K562 (cell line): ENCODE measurements around the gene GLT6D1. TPM values are rescaled to one million over a fixed set of nuclear protein-coding genes. Genes with fewer than 3 reads are reported as not detected.

Experiments
- ATAC-seq: fragments of 200-7000 bp; cut with Tn5 transposase; 3 replicates; pipeline ENCODE4 v1.9.1; 2020; ENCODE audit warnings: moderate library complexity
- BruUV-seq: library from RNA; stranded (reverse); fragments of 400-500 nt; replicated peaks from 2 replicates; lab custom pipeline; 2021; lab: Mats Ljungman, UMichigan
- CTCF ChIA-PET: fragments of 300-600 bp; formaldehyde crosslinking; extraction: SDS; loops from one replicate; lab custom pipeline; 2021; ENCODE audit warnings: low intra/inter-chr PET ratio; lab: Yijun Ruan, JAX
- POLR2A ChIA-PET: fragments of 300-600, 350-650 bp; sonication (Branson Sonifier 250); formaldehyde crosslinking; extraction: SDS; loops from one replicate; lab custom pipeline; 2021; ENCODE audit warnings: antibody characterized with exemption, inconsistent platforms; lab: Yijun Ruan, JAX
- DNase-seq, 4 experiments: peaks; one replicate each; pipeline versions ENCODE4 v3.0.0 to v3.0.0-alpha.2; 2011 to 2018; ENCODE audit warnings: low spot score in 3 of 4, mixed read lengths in 3 of 4; ENCODE audit errors: extremely low read depth in 1 of 4
- FAIRE-seq: peaks from 2 replicates; lab custom pipeline; 2011; peaks lifted over from hg19 to GRCh38; lab: Jason Lieb, UNC
- H2AFZ ChIP-seq: 2 replicates; pipeline ENCODE4 v1.6.0; 2011; ENCODE audit warnings: low read depth, low read length, control low read depth, inconsistent platforms
- H3K27ac ChIP-seq: fragments of 200-600 bp; 3 replicates; pipeline ENCODE4 v1.8.0; 2011; ENCODE audit warnings: low read depth, mild to moderate bottlenecking, control low read depth, inconsistent platforms, low read length, moderate library complexity, mixed read lengths; ENCODE audit errors: extremely low read depth
- H3K27me3 ChIP-seq, 2 experiments: fragments of 300-600 bp in 1 of 2; 2 replicates in 1 of 2; 3 replicates in 1 of 2; pipeline versions ENCODE4 v1.6.0 to v1.8.0; 2011; ENCODE audit warnings: inconsistent platforms in 2 of 2, low read length in 2 of 2, mild to moderate bottlenecking in 1 of 2, mixed read lengths in 1 of 2, moderate library complexity in 1 of 2; ENCODE audit not compliant: control insufficient read depth in 2 of 2, insufficient read depth in 2 of 2
- H3K36me3 ChIP-seq: fragments of 300-600 bp; 3 replicates; pipeline ENCODE4 v1.8.0; 2011; ENCODE audit warnings: mild to moderate bottlenecking, low read length, inconsistent platforms; ENCODE audit not compliant: control insufficient read depth, insufficient read depth
- H3K4me1 ChIP-seq, 2 experiments: fragments of 200-600 bp in 1 of 2; replicated peaks in 1 of 2; 2 replicates in 1 of 2; 3 replicates in 1 of 2; pipeline versions ENCODE4 v1.5.1 to v1.8.0; 2011; ENCODE audit warnings: inconsistent platforms in 2 of 2, low read length in 2 of 2, mild to moderate bottlenecking in 1 of 2, mixed read lengths in 1 of 2, moderate library complexity in 1 of 2; ENCODE audit not compliant: control insufficient read depth in 2 of 2, insufficient read depth in 2 of 2
- H3K4me2 ChIP-seq: 2 replicates; pipeline ENCODE4 v1.6.1; 2011; ENCODE audit warnings: low read length, control low read depth, inconsistent platforms, mixed read lengths; ENCODE audit not compliant: insufficient read depth
- H3K4me3 ChIP-seq: fragments of 200-600 bp; sonication (generic), shearing (Covaris generic); 2 replicates; pipeline ENCODE4 v1.5.1; 2016; ENCODE audit warnings: control low read depth, inconsistent platforms
- H3K79me2 ChIP-seq: fragments of 200-600 bp; 3 replicates; pipeline ENCODE4 v1.8.0; 2011; ENCODE audit warnings: low read length, inconsistent platforms; ENCODE audit not compliant: control insufficient read depth, insufficient read depth
- H3K9ac ChIP-seq, 2 experiments: 2 replicates each; pipeline versions ENCODE4 v1.6.0 to v1.6.1; 2011; ENCODE audit warnings: low read depth in 2 of 2, low read length in 2 of 2, control low read depth in 1 of 2, inconsistent platforms in 1 of 2, mild to moderate bottlenecking in 1 of 2, mixed read lengths in 1 of 2; ENCODE audit not compliant: insufficient read depth in 1 of 2
- H3K9me1 ChIP-seq: one replicate; pipeline ENCODE4 v1.6.0; 2011; ENCODE audit warnings: inconsistent platforms, mild to moderate bottlenecking, low read length, moderate library complexity; ENCODE audit not compliant: control insufficient read depth, insufficient read depth
- H3K9me3 ChIP-seq: replicated peaks from 2 replicates; pipeline ENCODE4 v1.5.1; 2011; ENCODE audit warnings: low read depth, low read length, inconsistent platforms; ENCODE audit not compliant: control insufficient read depth, insufficient read depth
- H4K20me1 ChIP-seq: replicated peaks from 2 replicates; pipeline ENCODE4 v1.6.1; 2011; ENCODE audit warnings: low read length, inconsistent platforms, mixed read lengths; ENCODE audit not compliant: control insufficient read depth, insufficient read depth
- CAMTA2 ChIP-seq: fragments of 250-450 bp; sonication (Bioruptor Pico); conservative IDR thresholded peaks from 2 replicates; pipeline ENCODE4 v1.5.1; 2022
- ESRRB ChIP-seq: fragments of 250-450 bp; sonication (Bioruptor Pico); IDR thresholded peaks from 2 replicates; pipeline ENCODE4 v1.5.0; 2020; ENCODE audit warnings: mild to moderate bottlenecking, moderate library complexity, borderline replicate concordance
- KAT7 ChIP-seq: sonication (generic); formaldehyde crosslinking; IDR thresholded peaks from 2 replicates; pipeline ENCODE4 v1.8.0; 2022; ENCODE audit warnings: missing genetic modification reagents, mild to moderate bottlenecking, borderline replicate concordance
- NR1H2 ChIP-seq: sonication (generic); formaldehyde crosslinking; IDR thresholded peaks from 2 replicates; pipeline ENCODE4 v1.4.0; 2020; ENCODE audit warnings: mild to moderate bottlenecking, missing genetic modification reagents
- SETDB1 ChIP-seq: IDR thresholded peaks from one replicate; pipeline ENCODE4 v1.6.1; 2012; ENCODE audit warnings: low read length, control low read depth, inconsistent platforms
- YY1 ChIP-seq, 3 experiments: IDR thresholded peaks; 2 replicates each; pipeline ENCODE4 v1.6.1; 2011; ENCODE audit warnings: low read length in 2 of 3, mild to moderate bottlenecking in 2 of 3, moderate library complexity in 2 of 3, borderline replicate concordance in 1 of 3, control low read depth in 1 of 3, low read depth in 1 of 3; ENCODE audit not compliant: insufficient read depth in 3 of 3, insufficient replicate concordance in 2 of 3, control insufficient read depth in 1 of 3, insufficient read length in 1 of 3; ENCODE audit errors: extremely low read depth in 1 of 3
- ZBTB8A ChIP-seq: fragments of 450-650 bp; IDR thresholded peaks from 2 replicates; pipeline ENCODE4 v1.6.1; 2018; ENCODE audit warnings: mild to moderate bottlenecking, moderate library complexity; ENCODE audit not compliant: partially characterized antibody
- ZNF561 ChIP-seq: fragments of 450-650 bp; formaldehyde crosslinking; conservative IDR thresholded peaks from 2 replicates; pipeline ENCODE4 v1.4.0; 2020; ENCODE audit warnings: mild to moderate bottlenecking, moderate library complexity
- WGBS: fragments of 100-300 bp; shearing (Covaris generic); methylation state at CpG from one replicate; pipeline ENCODE4 v1.1.6; 2016; ENCODE audit warnings: low coverage, mixed read lengths; ENCODE audit not compliant: insufficient coverage; ENCODE audit errors: missing lambda C conversion rate; 5-methylcytosine and 5-hydroxymethylcytosine counted together
- in situ Hi-C: fragments of 300-500 bp; cut with MboI; formaldehyde crosslinking; loops from 4 replicates; pipeline ENCODE4 v1.15.0; 2018; ENCODE audit warnings: inconsistent platforms, mixed read lengths
- intact Hi-C: fragments of 100-400 bp; cut with micrococcal nuclease; formaldehyde crosslinking; loops from 2 replicates; pipeline ENCODE4 v1.14.2; 2022
- polyA plus RNA-seq, 8 experiments: library from polyadenylated mRNA; depleted of rRNA in 4 of 8; stranded (reverse) in 5 of 8; unstranded in 3 of 8; fragments of >200 nt; fragmentation: Nextera tagmentation in 2 of 8; fragmentation: Illumina TruSeq in 1 of 8; extraction: Ambion mirVana in 2 of 8; extraction: Trizol in 1 of 8; gene quantifications; 2 replicates each; pipeline versions ENCODE4 v1.2.1 to v1.2.3, GENCODE V29; 2011 to 2014; ENCODE audit warnings: inconsistent platforms in 1 of 8, missing spikeins in 1 of 8
- total RNA-seq, 7 experiments: library from RNA; depleted of rRNA in 6 of 7; stranded (reverse); fragments of >200 nt in 6 of 7; fragmentation: Illumina TruSeq in 2 of 7; extraction: Trizol in 2 of 7; gene quantifications; 2 replicates each; pipeline versions ENCODE4 v1.2.1 to v1.2.3, GENCODE V29; 2011 to 2021; ENCODE audit warnings: low replicate concordance in 1 of 7
- TF ChIP-seq, protein P1 (sequence below): fragments of 250-450 bp; sonication (Bioruptor Pico); IDR thresholded peaks from 2 replicates; pipeline ENCODE4 v1.5.0; 2020; ENCODE audit warnings: mild to moderate bottlenecking, borderline replicate concordance
- TF ChIP-seq, protein P2 (sequence below): fragments of 150-350 bp; conservative IDR thresholded peaks from 2 replicates; pipeline ENCODE4 v1.6.1; 2014; ENCODE audit warnings: low read length
- TF ChIP-seq, protein P3 (sequence below): IDR thresholded peaks from 3 replicates; pipeline ENCODE4 v1.6.1; 2011; ENCODE audit warnings: borderline replicate concordance, mild to moderate bottlenecking, moderate library complexity; ENCODE audit not compliant: insufficient read length; ENCODE audit errors: extremely low read depth
- TF ChIP-seq, protein P4 (sequence below): sonication (generic); formaldehyde crosslinking; IDR thresholded peaks from 2 replicates; pipeline ENCODE4 v1.8.0; 2022; ENCODE audit warnings: mild to moderate bottlenecking, low read depth, missing genetic modification reagents

Gene GLT6D1
- total and polyA plus RNA-seq, 9 of the 15 experiments (the other 6 are each of a cell fraction or from before 2014, with no cell fraction given) = not detected

DNA sequence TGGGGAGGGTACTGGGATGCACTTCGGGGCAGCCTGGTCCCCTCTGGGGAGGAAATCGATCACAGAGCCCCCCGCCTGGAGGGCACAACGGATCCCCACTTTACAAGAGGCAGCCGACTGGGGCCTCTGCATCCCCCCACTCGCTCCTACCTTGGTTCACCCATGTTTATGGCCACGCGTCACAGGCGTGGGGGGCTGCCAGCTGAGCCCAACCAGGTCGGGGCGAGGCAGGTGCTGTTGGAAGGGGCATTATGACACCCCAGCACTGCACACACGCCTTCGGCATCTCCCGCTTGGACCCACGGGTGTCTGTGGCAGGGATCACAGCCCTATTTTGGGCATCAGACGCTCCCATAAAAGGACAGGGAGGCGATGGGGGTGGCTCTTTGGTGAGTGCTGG, 45.4 kb upstream of the GLT6D1 start:
- Histone ChIP-seq H4K20me1 (no peaks in the 10 kb centered on the region; the same call in 1 of the 2 replicates), H3K4me3 (no peak overlapping the region), H3K27me3 (peaks cover 18 to 71% of the 10 kb centered on the region in 2 experiments; a peak in 4 of 5 replicates), H3K36me3 (no peaks in the 10 kb centered on the region), H3K9me3 (no peaks in the 10 kb centered on the region), H3K4me1 (peaks cover 0 to 23% of the 10 kb centered on the region in 2 experiments; a peak in 2 of 5 replicates), H3K79me2 (no peaks in the 10 kb centered on the region), H2AFZ (no peak overlapping the region), H3K27ac (no peak overlapping the region), H3K9ac (no peak overlapping the region), H3K9me1 (peaks cover 3% of the 10 kb centered on the region), H3K4me2 (no peak overlapping the region)
- in situ Hi-C loops (no loop called here), intact Hi-C loops (loop anchor here (10.0 kb wide), 1 partner anchor 80 kb away; no protein-coding TSS in a partner anchor)
- WGBS = 7% methylated on average over 12 of the region's 17 CpGs
- POLR2A ChIA-PET = interaction anchor here (1.8 kb wide), 1 partner anchor 9 kb away, joined by 4 read pairs; no protein-coding TSS in a partner anchor
- DNase-seq = no peak
- no peak for FAIRE-seq
- CTCF ChIA-PET = no interaction called here
- no TSS peak for BruUV-seq
- no peak for ATAC-seq
- TF ChIP-seq NR1H2 (CRISPR knock-in tag) (no peak), ESRRB (CRISPR knock-in tag) (no peak), YY1 (IDR thresholded peaks at IDR 0.05; ENCODE audit: borderline replicate concordance in 1 of 3, control insufficient read depth in 1 of 3, extremely low read depth in 1 of 3, insufficient read depth in 3 of 3, insufficient read length in 1 of 3, insufficient replicate concordance in 2 of 3, low read depth in 1 of 3, low read length in 2 of 3) (no peak), ZNF561 (no peak), CAMTA2 (CRISPR knock-in tag) (no peak), SETDB1 (no peak), KAT7 (CRISPR knock-in tag) (no peak), ZBTB8A (no peak)
- TF ChIP-seq, protein P1, sequence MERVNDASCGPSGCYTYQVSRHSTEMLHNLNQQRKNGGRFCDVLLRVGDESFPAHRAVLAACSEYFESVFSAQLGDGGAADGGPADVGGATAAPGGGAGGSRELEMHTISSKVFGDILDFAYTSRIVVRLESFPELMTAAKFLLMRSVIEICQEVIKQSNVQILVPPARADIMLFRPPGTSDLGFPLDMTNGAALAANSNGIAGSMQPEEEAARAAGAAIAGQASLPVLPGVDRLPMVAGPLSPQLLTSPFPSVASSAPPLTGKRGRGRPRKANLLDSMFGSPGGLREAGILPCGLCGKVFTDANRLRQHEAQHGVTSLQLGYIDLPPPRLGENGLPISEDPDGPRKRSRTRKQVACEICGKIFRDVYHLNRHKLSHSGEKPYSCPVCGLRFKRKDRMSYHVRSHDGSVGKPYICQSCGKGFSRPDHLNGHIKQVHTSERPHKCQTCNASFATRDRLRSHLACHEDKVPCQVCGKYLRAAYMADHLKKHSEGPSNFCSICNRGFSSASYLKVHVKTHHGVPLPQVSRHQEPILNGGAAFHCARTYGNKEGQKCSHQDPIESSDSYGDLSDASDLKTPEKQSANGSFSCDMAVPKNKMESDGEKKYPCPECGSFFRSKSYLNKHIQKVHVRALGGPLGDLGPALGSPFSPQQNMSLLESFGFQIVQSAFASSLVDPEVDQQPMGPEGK (CRISPR knock-in tag) = no peak
- TF ChIP-seq, protein P2, sequence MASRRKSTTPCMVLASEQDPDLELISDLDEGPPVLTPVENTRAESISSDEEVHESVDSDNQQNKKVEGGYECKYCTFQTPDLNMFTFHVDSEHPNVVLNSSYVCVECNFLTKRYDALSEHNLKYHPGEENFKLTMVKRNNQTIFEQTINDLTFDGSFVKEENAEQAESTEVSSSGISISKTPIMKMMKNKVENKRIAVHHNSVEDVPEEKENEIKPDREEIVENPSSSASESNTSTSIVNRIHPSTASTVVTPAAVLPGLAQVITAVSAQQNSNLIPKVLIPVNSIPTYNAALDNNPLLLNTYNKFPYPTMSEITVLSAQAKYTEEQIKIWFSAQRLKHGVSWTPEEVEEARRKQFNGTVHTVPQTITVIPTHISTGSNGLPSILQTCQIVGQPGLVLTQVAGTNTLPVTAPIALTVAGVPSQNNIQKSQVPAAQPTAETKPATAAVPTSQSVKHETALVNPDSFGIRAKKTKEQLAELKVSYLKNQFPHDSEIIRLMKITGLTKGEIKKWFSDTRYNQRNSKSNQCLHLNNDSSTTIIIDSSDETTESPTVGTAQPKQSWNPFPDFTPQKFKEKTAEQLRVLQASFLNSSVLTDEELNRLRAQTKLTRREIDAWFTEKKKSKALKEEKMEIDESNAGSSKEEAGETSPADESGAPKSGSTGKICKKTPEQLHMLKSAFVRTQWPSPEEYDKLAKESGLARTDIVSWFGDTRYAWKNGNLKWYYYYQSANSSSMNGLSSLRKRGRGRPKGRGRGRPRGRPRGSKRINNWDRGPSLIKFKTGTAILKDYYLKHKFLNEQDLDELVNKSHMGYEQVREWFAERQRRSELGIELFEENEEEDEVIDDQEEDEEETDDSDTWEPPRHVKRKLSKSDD = no peak
- TF ChIP-seq, protein P3, sequence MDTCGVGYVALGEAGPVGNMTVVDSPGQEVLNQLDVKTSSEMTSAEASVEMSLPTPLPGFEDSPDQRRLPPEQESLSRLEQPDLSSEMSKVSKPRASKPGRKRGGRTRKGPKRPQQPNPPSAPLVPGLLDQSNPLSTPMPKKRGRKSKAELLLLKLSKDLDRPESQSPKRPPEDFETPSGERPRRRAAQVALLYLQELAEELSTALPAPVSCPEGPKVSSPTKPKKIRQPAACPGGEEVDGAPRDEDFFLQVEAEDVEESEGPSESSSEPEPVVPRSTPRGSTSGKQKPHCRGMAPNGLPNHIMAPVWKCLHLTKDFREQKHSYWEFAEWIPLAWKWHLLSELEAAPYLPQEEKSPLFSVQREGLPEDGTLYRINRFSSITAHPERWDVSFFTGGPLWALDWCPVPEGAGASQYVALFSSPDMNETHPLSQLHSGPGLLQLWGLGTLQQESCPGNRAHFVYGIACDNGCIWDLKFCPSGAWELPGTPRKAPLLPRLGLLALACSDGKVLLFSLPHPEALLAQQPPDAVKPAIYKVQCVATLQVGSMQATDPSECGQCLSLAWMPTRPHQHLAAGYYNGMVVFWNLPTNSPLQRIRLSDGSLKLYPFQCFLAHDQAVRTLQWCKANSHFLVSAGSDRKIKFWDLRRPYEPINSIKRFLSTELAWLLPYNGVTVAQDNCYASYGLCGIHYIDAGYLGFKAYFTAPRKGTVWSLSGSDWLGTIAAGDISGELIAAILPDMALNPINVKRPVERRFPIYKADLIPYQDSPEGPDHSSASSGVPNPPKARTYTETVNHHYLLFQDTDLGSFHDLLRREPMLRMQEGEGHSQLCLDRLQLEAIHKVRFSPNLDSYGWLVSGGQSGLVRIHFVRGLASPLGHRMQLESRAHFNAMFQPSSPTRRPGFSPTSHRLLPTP = no peak
- TF ChIP-seq, protein P4, sequence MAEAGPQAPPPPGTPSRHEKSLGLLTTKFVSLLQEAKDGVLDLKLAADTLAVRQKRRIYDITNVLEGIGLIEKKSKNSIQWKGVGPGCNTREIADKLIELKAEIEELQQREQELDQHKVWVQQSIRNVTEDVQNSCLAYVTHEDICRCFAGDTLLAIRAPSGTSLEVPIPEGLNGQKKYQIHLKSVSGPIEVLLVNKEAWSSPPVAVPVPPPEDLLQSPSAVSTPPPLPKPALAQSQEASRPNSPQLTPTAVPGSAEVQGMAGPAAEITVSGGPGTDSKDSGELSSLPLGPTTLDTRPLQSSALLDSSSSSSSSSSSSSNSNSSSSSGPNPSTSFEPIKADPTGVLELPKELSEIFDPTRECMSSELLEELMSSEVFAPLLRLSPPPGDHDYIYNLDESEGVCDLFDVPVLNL (CRISPR knock-in tag) = no peak
